GM21786 (cell line): Measurements from ENCODE around the gene SLC19A1.
"Not testable (repeated sequence)": the region's sequence is repeated elsewhere in the genome, so short reads cannot be mapped to it uniquely, and the experiment has no call there.

ENCODE experiments used
- ATAC-seq: cut with Tn5 transposase; IDR thresholded peaks from one replicate; pipeline ENCODE4 v1.9.1; 2021; ENCODE audit not compliant: unreplicated experiment

SLC19A1 gene

DNA sequence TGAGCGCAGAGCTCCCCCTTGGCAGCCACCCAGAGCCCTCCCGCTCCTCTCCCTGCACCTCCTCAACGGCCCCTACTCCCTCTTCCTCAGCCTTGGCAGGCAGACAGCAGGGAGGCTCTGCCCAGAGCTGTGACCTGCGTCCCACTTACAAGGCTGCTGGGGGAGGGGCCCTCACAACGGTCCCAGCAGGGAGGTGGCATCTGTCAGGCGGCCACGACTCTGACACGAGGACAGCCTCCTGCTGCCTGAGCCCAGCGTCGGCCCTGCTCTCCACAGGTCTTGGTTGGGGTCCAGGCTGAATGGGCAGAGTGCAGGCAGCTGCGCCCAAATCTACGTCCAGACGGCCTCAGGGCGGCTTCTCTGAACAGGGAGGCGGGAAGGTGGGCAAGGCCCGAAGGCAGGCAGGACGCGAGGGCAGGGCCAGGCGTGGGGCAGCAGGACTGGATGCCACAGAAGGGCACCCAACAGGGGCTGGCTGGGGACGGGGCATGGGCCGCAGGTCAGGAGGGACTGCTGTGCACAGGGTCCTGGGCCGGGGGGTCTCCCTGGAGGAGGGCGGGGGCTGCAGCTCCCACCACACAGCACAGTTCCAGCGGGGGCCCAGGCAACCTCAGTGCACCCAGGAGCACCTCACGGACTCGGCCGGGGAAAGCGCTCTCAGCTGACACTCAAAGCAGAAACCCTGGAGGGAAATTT lies 7.5 kb downstream of the SLC19A1 start:
- ATAC-seq: no peak

DNA sequence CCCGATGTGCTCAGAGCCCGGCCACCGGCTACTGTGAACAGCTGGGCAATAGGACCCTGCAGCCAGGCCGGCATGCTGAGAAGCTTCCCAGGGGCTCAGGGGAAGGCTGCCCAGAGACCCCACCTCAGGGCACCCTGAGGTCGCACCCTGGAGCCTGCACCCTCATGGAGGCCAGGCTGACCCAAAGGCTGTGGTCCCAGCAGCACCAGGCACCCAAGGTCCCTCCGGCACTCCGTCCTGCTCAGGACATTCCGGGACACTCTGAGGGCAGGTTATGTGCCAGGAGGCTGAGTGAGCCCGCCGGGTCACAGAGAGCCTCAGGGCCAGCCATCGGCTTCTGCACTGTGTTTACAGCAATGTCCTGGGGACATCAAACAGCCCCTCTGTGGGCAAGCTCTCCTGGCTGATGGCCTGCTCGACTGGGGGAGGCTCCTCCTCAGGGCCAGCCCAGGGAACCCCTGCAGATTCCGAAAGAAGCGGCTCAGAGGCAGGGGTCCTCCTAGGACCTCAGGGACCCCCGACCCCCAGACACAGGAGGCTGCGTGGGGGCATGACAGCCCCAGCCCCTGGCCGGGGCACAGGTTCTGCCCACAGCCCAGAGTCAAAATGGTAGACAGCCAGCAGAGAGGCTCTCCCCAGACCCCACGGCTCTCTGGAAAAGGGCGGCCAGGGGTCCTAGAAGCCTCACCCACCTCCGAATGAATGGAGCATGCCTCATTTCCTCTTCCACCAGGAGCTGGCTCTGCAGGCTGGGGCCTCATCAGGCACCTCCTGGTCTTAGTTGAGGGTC lies 8.2 kb downstream of the SLC19A1 start:
- no peak for ATAC-seq

DNA sequence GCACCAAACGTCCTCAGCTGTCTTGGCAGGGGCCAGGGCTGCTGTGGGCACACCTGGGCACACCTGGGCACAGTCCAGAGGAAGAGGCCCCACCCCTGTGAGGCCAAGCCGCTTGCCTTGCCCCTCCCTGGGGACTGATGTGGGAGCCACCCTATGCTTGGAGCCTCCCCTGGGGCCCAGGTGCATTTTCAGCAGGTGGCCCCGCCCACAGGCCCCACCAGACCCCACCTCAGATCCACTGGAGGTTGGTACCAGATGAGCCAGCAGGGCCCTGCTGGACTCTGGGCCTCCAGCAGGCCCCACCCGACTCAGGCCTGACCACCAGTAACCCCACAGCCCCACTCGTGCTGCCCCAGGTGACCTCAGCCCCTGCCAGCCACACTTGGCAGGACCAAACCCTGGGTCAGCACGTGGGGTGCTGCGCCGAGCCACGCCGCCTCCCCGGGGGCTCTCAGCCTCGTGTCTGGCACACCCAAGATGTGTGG lies 8.8 kb downstream of the SLC19A1 start:
- ATAC-seq: no peak

DNA sequence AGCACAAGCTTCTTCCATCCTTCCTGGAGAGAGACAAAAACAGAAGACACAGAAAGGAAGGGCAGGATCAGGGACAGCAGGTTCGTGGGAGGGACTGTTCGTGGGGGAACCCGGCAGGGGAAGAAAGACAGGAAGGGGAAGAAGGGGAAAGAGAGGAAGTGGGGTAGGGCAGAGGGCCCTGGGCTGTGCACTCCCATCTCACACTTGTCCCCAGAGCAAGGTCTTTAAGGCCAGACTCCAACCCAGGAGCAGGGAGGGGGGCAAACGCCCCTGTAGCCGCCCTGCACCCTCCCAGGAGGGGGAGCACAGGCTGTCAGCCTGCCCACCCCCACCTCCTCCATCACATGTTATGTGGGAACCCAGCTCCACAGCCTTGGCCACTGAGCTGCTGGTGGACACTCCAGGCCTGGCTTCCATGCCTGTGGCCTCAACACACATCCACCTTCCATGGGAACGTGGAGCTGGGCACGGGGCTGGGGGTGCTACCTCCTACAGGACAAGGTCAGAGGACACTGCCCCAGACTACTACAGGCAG lies 9.3 kb downstream of the SLC19A1 start:
- no peak for ATAC-seq

DNA sequence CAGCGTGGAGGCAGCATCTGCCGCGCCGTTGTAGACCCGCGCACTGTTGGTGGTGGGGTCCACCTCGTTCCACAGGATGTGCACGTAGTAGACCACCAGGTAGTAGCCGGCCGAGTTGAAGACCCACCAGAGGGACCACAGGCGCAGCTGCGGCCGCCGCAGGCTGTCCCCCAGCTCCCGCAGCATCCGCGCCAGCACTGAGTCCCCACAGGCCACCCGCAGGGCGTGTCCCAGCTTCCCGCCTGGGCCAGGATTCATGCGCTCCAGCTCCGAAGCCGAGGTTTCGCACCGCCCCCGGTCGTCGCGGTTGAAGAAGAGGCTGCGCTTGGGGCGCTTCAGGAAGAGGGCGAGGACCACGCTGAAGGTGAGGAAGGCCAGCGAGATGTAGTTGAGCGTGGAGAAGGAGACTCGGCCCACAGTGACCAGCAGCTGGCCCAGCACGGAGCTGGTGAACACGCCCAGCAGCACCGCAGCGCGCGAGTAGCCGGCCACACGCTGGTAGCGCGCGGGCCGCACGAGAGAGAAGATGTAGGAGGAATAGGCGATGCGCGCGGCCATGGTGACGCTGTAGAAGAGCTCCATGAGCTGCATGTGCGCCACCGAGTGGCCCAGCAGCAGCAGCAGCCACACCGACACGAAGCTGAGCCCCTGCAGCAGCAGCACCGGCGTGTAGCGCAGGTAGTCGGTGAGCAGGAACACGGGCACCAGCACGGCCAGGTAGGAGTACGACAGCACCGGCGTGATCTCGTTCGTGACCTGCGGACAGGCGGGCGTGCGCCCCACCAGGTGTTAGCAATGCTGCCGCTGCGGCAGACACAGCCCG lies 10.6 kb downstream of the SLC19A1 start:
- ATAC-seq: no peak

DNA sequence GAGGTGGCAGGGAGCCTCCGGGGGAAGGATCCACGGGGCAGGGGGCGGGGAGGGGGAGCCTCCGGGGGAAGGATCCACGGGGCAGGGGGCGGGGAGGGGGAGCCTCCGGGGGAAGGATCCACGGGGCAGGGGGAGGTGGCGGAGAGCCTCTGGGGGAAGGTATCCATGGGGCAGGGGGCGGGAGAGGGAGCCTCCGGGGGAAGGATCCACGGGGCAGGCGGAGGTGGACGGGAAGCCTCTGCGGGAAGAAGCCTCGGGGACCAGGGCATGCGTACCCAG lies 11.2 kb downstream of the SLC19A1 start:
- ATAC-seq: not testable (repeated sequence)

DNA sequence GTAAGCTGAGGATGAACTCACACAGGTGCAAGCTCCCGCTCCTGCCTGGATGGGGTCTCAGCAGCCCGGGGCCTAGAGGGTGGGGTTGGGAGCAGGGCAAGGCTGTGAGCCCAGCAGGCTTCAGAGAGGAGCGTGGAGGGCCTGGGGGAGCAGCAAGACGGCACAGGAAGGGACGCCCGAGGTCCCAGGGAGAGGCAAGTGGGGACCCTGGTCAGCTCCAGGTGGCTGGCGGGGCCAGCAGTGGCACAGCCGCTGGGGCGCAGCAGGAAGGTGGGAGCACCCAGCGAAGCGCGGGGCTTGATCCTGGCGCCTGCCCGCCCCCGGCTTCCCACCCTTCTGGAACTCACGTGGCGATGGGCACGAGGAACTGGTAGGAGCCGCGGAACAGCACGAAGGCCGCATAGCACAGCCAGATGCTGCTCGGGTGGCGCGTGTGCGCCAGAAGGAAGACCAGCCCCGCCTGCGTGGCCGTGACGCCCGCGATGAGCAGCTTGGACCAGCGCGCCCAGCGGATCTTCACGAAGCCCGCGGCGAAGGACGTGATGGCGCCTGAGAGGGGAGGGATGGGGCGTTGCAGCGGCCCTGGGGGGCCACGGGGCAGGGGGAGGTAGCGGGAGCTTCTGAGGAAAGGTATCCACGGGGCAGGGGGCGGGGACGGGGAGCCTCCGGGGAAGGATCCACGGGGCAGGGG lies 11.7 kb downstream of the SLC19A1 start:
- no peak for ATAC-seq

DNA sequence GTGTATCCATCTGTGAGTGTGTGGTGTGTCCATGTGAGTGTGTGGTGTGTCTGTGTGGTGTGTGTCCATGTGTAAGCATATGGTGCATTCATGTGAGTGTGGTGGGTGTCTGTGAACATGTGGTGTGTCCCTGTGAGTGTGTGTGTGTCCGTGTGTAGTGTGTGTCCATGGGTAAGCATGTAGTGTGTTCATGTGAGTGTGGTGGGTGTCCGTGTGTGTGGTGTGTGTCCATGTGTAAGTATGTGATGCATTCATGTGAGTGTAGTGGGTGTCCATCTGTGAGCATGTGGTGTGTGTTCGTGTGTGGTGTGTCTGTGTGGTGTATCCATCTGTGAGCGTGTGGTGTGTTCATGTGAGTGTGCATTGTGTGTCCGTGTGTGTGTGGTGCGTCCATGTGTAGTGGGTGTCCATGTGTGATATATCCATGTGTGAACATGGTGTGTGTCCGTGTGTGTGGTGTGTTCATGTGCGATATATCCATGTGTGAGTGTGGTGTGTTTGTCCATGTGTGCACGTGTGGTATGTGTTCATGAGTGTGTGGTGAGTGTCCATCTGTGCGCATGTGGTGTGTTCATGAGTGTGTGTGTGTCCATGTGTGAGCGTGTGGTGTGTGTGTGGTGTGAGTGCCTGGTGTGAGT lies 12.3 kb downstream of the SLC19A1 start:
- ATAC-seq: no peak

DNA sequence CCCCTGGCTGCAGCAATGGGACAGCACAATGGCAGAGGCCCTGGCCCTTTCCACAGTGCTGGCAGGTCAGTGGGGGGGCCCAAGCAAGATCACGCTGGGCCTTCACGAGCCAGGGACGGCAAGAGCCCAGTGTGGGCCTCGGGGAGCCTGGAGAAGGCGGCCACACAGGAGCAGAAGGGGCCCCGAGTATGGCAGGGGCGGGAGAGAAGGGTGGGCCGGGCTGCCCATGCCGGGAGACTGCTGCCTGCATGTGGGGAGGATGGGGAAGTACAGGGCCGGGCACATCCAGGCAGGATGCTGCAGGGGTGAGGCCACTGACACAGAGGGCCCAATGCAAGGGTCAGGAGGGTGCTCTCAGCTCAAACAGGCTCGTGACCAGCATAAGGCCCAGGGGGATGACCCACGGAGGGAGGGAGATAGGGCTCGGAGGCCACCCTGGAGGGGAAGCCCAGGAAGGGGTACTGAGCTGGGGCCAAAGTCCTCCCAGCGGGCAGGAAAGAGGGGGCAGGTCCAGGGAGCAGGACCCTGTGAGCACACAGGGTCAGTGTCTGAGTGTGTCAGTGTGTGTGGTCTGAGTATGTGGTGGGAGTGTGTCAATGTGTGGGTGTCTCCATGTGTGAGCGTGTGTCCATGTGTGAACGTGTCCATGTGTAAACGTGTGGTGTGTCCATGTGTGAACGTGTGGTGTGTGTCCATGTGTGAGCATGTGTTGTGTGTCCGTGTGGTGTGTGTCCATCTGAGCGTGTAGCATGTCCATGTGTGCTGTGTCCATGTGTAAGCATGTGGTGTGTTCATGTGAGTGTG lies 13.1 kb downstream of the SLC19A1 start:
- ATAC-seq: no peak

DNA sequence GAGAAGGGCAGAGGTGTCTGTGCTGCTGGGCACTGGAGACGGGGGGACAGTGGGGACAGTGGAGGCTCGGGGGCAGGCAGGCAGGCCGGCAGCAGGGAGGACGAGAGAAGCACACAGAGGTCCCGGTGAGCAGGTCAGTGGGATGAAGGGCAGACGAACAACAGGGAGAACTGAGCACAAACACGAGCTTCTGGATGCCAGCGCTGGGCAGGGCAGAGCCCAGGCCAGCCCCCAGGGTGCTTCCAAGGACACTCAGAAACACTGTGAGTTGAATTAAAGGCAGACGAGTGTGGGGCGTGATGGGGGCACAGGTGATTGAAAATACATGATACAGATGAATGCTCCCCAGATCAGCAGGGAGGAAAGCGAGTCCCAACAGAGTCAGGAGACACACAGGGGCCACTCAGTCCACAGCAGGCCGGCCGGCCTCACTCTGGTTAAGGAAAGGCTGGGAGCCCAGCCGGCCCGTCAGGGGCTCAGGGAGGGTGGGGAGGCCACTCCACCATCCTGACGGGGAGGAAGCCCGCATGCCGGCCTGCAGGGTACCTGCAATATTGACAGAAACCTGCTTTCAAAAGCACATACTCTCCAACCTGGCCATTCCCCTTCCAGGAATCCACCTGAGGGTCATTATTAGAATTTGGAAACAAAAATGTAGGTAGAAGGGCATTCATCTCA lies 14.1 kb downstream of the SLC19A1 start:
- no peak for ATAC-seq

DNA sequence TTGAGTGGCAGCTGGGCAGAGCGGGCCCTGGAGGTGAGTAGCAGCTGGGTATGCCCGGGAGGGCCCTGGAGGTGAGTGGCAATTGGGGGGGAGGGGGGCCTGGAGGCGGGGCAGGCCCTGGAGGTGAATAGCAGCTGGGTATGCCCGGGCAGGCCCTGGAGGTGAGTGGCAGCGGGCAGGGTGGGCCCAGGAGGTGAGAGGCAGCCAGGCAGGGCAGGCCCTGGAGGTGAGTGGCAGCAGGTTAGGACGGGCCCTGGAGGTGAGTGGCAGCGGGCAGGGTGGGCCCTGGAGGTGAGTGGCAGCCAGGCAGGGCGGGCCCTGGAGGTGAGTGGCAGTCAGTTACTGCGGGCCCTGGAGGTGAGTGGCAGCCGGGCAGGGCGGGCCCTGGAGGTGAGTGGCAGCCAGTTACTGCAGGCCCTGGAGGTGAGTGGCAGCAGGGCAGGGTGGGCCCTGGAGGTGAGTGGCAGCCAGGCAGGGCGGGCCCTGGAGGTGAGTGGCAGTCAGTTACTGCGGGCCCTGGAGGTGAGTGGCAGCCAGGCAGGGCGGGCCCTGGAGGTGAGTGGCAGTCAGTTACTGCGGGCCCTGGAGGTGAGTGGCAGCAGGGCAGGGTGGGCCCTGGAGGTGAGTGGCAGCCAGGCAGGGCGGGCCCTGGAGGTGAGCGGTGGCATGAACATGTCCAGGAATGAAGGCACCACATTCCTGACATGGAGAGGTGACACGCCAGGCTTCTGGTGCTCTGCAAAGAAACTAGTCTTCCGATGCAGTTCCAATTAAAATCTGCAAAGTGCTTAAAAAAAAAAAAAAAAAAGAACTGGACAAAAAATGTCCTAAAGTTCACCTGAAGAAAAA lies 14.9 kb downstream of the SLC19A1 start:
- ATAC-seq: not testable (repeated sequence)

DNA sequence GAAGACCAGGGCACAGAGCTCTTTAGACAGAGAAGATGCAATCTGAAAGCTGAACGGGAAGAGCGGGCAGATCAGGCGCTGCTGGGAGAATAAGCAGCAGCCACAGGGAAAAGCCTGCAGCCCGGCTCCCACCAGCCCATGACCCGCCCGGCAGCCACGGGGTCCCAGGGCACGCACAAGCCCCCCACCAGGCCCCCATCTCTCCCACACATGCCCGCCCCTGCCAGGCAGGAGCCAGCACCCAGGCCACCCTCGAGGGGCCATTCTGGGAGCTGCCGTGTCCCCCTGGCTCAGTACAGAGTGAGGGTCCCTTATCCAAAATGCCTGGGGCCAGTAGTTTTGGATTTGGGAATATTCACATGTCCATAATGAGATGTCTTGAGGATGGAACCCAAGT lies 16.3 kb downstream of the SLC19A1 start:
- no peak for ATAC-seq

DNA sequence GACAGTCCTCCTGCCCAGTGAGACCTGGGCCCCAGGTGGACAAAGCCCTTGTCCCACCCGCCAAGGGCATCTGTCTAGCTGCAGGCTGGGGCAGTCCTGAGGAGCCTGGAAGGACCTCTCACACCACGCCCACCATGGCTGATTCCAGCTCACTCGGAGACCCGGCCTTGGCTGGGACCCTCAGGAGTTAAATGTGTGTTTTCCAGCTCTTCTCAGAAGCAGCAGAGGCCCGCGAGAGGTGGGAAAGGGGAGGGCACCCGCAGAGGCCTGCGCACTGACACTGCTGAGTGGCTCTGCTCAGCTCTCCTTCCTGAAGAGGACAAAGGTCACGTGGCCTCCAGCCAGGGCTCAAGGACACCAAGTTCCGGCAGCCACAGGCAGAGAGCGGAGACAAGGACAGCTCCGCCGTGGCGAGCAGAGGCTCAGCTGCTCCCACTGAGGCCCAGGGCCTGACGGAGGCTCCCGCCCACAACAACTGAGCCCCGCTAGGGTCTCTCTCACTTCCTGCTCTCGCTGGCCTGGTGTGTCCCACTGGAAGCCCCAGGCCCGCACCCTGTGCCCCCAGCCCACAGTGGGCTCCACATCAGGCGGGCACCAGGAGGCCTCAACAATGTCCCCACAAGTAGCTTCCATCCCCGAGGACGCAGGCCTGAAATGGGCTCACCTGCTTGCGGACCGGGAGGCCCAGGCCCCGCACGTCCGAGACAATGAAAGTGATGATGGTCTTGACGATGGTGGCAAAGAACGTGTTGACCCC lies 16.9 kb downstream of the SLC19A1 start:
- no peak for ATAC-seq

DNA sequence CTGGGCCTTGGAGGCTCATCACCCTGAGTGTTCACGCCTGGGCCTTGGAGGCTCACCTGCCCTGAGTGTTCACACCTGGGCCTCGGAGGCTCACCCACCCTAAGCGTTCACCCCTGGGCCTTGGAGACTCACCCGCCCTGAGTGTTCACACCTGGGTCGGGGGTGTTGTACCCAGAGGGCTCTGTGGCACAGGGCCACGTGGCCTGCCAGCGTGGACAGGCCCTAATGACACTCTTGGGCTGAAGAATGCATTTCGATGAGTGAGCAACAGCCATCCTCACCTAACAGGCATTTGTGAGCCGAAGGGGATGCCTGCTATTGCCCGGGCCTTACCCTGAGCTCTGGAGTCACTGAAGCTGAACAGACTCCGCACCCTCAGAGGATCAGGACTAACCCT lies 17.5 kb downstream of the SLC19A1 start:
- ATAC-seq: no peak

DNA sequence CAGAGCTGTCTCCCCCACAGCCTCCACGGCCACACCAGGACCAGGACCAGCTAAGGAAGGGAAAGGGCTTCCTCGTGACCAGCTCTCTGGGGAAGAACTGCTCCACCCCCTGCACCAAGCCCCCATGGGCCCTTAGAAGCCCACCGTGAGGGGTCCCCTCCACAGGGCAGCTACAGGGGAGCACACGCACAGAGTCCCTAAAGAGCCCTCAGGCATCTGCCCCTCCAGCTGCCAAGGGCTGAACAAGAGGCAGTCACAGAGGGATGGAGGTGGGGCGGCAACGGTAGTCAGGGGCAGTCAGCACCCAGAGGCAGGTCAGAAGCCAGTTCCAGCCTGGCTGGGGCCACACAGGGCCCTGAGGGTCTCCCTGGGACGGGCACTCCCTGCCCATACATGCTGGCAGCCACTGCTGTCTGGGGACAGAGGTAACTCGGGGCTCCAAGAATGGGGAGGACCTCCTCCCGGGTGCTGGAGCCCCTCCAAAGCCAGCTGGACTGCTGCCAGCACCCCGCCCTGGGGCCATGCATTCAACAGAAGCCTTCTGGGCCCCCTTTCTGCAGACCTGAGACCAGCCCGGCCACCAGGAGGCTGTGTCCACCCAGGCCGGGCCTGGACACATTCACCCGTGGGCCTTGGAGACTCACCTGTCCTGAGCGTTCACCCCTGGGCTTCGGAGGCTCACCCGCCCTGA lies 18.7 kb downstream of the SLC19A1 start:
- no peak for ATAC-seq

DNA sequence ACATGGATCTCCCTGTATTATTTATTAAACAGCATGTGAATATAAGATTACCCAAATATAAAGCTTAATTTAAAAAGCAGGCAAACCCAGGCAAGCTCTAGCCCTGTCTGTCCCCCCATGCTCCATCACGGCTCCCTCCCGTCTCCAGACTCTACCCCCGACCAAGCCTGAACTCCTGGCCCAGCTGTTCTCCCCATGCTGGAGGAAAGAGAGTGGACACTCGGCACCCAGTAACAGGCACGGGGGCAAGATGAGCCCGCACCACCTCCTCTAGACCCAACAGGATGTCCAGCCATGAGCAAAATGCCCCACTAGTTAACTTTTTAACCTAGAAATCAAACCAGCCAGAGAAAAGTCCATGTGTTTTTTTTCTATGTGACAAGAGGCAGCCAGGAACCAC lies 19.3 kb downstream of the SLC19A1 start:
- ATAC-seq: no peak

DNA sequence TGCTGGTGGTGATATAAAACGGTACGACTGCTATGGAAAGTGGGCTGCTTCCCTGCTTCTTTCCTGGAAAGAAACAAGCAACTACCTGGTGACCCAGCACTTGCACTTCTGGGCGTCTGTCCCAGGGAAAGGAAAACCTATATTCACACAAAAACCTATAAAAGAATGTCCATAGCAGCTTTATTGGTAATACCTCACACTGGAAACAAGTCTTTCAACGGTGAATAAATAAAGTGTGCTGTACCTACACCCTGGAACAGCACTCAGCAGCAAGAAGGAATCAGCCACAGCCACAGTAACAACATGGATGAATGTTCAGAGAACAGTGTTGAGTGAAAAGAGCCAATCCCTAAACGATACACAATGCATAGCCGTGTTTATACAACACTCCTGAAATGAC lies 19.9 kb downstream of the SLC19A1 start:
- no peak for ATAC-seq
